HCT116 (cell line): ENCODE results near the gene GET3. TPM values are rescaled to one million over a fixed set of nuclear protein-coding genes. Genes with fewer than 3 reads are reported as not detected.
A peak's percentile ranks its signal among the peaks of the same experiment; 100 is the strongest.

Experiments
- ATAC-seq: fragments of 200-7000 bp; cut with Tn5 transposase; 2 replicates; pipeline ENCODE4 v1.9.1; 2020; ENCODE audit warnings: mild to moderate bottlenecking, moderate library complexity
- BruUV-seq: library from RNA; stranded (reverse); fragments of 400-500 nt; replicated peaks from 2 replicates; lab custom pipeline; 2021; lab: Mats Ljungman, UMichigan
- CTCF ChIA-PET: fragments of 300-600 bp; sonication (Branson Sonifier 250); formaldehyde crosslinking; loops from one replicate; lab custom pipeline; 2021; ENCODE audit warnings: antibody characterized with exemption; lab: Charles Lee
- POLR2A ChIA-PET: fragments of 300-600, 350-600 bp; sonication (Branson Sonifier 250); formaldehyde crosslinking; loops from one replicate; lab custom pipeline; 2021; ENCODE audit warnings: antibody characterized with exemption; lab: Charles Lee
- RAD21 ChIA-PET, 2 experiments: fragments of 300-600 bp; sonication (Branson Sonifier 250); formaldehyde crosslinking; loops; one replicate each; lab custom pipeline; 2023; ENCODE audit warnings: low total read pairs in 2 of 2; ENCODE audit not compliant: uncharacterized antibody in 2 of 2, unreplicated experiment in 2 of 2, low non-redundant PET in 1 of 2; lab: Charles Lee
- DNase-seq: peaks from one replicate; pipeline ENCODE4 v3.0.0-alpha.2; 2010; ENCODE audit warnings: low read depth, low spot score
- H2AFZ ChIP-seq: fragments of 200-600 bp; shearing (Covaris generic), sonication (generic); 2 replicates; pipeline ENCODE4 v1.6.1; 2017; ENCODE audit warnings: low read depth, mixed run types, mixed read lengths, antibody characterized with exemption, low read length; ENCODE audit not compliant: poor library complexity, severe bottlenecking
- H3K27ac ChIP-seq: 2 replicates; pipeline ENCODE4 v1.5.1; 2012; ENCODE audit warnings: low read depth, low read length
- H3K27me3 ChIP-seq: fragments of 200-600 bp; sonication (generic); 2 replicates; pipeline ENCODE4 v1.6.1; 2016; ENCODE audit warnings: mixed run types, low read length, mixed read lengths; ENCODE audit not compliant: insufficient read depth
- H3K36me3 ChIP-seq, 2 experiments: fragments of 200-500 bp in 1 of 2; fragments of 200-600 bp in 1 of 2; sonication (Bioruptor generic) in 1 of 2; sonication (generic) in 1 of 2; 2 replicates each; pipeline versions ENCODE4 v1.5.1 to v1.6.1; 2014 to 2016; ENCODE audit warnings: low read length in 2 of 2, inconsistent platforms in 1 of 2, mixed read lengths in 1 of 2, mixed run types in 1 of 2; ENCODE audit not compliant: insufficient read depth in 2 of 2, control insufficient read depth in 1 of 2
- H3K4me1 ChIP-seq, 2 experiments: fragments of 200-600 bp in 1 of 2; sonication (generic) in 1 of 2; 2 replicates each; pipeline versions ENCODE4 v1.5.1 to v1.6.1; 2012 to 2017; ENCODE audit warnings: low read length in 2 of 2, inconsistent platforms in 1 of 2, mild to moderate bottlenecking in 1 of 2, mixed read lengths in 1 of 2, mixed run types in 1 of 2, moderate library complexity in 1 of 2; ENCODE audit not compliant: insufficient read depth in 2 of 2, control insufficient read depth in 1 of 2
- H3K4me2 ChIP-seq: fragments of 200-600 bp; sonication (generic); 2 replicates; pipeline ENCODE4 v1.6.1; 2017; ENCODE audit warnings: mixed run types, low read length, mixed read lengths
- H3K4me3 ChIP-seq, 2 experiments: fragments of 200-600 bp in 1 of 2; sonication (generic) in 1 of 2; replicated peaks in 1 of 2; 2 replicates each; pipeline ENCODE4 v1.5.1; 2011 to 2016; ENCODE audit warnings: low read length in 2 of 2, control low read depth in 1 of 2, low read depth in 1 of 2, mild to moderate bottlenecking in 1 of 2, mixed read lengths in 1 of 2, mixed run types in 1 of 2
- H3K79me2 ChIP-seq: fragments of 200-600 bp; sonication (generic); 2 replicates; pipeline ENCODE4 v1.6.1; 2017; ENCODE audit warnings: mild to moderate bottlenecking, mixed run types, low read length, moderate library complexity, mixed read lengths; ENCODE audit not compliant: insufficient read depth
- H3K9ac ChIP-seq: fragments of 200-600 bp; sonication (generic); 2 replicates; pipeline ENCODE4 v1.6.1; 2016; ENCODE audit warnings: low read length, mixed read lengths
- H3K9me2 ChIP-seq: fragments of 200-600 bp; sonication (generic), shearing (Covaris generic); 2 replicates; pipeline ENCODE4 v1.6.1; 2017; ENCODE audit warnings: mixed run types, mild to moderate bottlenecking, moderate library complexity; ENCODE audit not compliant: insufficient read depth
- H3K9me3 ChIP-seq, 2 experiments: fragments of 200-500 bp in 1 of 2; fragments of 200-600 bp in 1 of 2; sonication (Bioruptor generic) in 1 of 2; sonication (generic) in 1 of 2; 2 replicates each; pipeline ENCODE4 v1.6.1; 2014 to 2017; ENCODE audit warnings: low read length in 2 of 2, mixed read lengths in 2 of 2, inconsistent platforms in 1 of 2, low read depth in 1 of 2, mild to moderate bottlenecking in 1 of 2, mixed run types in 1 of 2, moderate library complexity in 1 of 2; ENCODE audit not compliant: control insufficient read depth in 1 of 2, insufficient read depth in 1 of 2
- H4K20me1 ChIP-seq: fragments of 200-600 bp; sonication (generic), shearing (Covaris generic); 2 replicates; pipeline ENCODE4 v1.6.1; 2017; ENCODE audit warnings: mixed run types, mild to moderate bottlenecking, moderate library complexity; ENCODE audit not compliant: insufficient read depth
- ATF3 ChIP-seq: IDR thresholded peaks from 2 replicates; pipeline ENCODE4 v1.6.1; 2012
- CEBPB ChIP-seq: IDR thresholded peaks from 2 replicates; pipeline ENCODE4 v1.6.1; 2012; ENCODE audit warnings: low read depth
- CTCF ChIP-seq, 3 experiments: fragments of 200-600 bp in 1 of 3; sonication (generic) in 1 of 3; IDR thresholded peaks in 2 of 3; conservative IDR thresholded peaks in 1 of 3; 2 replicates each; pipeline ENCODE4 v1.5.1; 2012 to 2017; ENCODE audit warnings: low read depth in 2 of 3, low read length in 2 of 3, antibody characterized with exemption in 1 of 3, borderline replicate concordance in 1 of 3, control low read depth in 1 of 3, mild to moderate bottlenecking in 1 of 3, mixed read lengths in 1 of 3, mixed run types in 1 of 3, moderate library complexity in 1 of 3; ENCODE audit not compliant: insufficient read depth in 1 of 3
- EZH2phosphoT487 ChIP-seq: fragments of 200-600 bp; IDR thresholded peaks from 2 replicates; pipeline ENCODE4 v1.6.1; 2018; ENCODE audit warnings: antibody characterized with exemption, borderline replicate concordance
- FOSL1 ChIP-seq: IDR thresholded peaks from 2 replicates; pipeline ENCODE4 v1.6.1; 2012; ENCODE audit warnings: low read depth
- JUND ChIP-seq: IDR thresholded peaks from 2 replicates; pipeline ENCODE4 v1.6.1; 2012
- POLR2A ChIP-seq: IDR thresholded peaks from 2 replicates; pipeline ENCODE4 v1.7.0; 2011; ENCODE audit warnings: borderline replicate concordance; ENCODE audit not compliant: insufficient read depth, insufficient read length; ENCODE audit errors: extremely low read depth
- POLR2AphosphoS5 ChIP-seq: IDR thresholded peaks from 2 replicates; pipeline ENCODE4 v1.6.1; 2011; ENCODE audit warnings: mild to moderate bottlenecking, low read depth, low read length, moderate library complexity
- YY1 ChIP-seq: IDR thresholded peaks from 2 replicates; pipeline ENCODE4 v1.6.1; 2011; ENCODE audit warnings: low read length, low read depth, moderate library complexity, mild to moderate bottlenecking; ENCODE audit not compliant: insufficient replicate concordance; ENCODE audit errors: extremely low read depth
- intact Hi-C: fragments of 100-400 bp; cut with micrococcal nuclease; formaldehyde crosslinking; loops from 2 replicates; pipeline ENCODE4 v1.10.0; 2022
- total RNA-seq: library from RNA; stranded (reverse); gene quantifications from one replicate; pipeline ENCODE4 v1.2.1, GENCODE V29; 2021; ENCODE audit not compliant: unreplicated experiment
- TF ChIP-seq, protein P1 (sequence below): IDR thresholded peaks from 2 replicates; pipeline ENCODE4 v1.6.1; 2012; ENCODE audit warnings: low read depth
- TF ChIP-seq, protein P2 (sequence below): IDR thresholded peaks from 2 replicates; pipeline ENCODE4 v1.6.1; 2012

The GET3 gene
- total RNA-seq, 1 experiment from 2014 or later, result 77.6 TPM

DNA sequence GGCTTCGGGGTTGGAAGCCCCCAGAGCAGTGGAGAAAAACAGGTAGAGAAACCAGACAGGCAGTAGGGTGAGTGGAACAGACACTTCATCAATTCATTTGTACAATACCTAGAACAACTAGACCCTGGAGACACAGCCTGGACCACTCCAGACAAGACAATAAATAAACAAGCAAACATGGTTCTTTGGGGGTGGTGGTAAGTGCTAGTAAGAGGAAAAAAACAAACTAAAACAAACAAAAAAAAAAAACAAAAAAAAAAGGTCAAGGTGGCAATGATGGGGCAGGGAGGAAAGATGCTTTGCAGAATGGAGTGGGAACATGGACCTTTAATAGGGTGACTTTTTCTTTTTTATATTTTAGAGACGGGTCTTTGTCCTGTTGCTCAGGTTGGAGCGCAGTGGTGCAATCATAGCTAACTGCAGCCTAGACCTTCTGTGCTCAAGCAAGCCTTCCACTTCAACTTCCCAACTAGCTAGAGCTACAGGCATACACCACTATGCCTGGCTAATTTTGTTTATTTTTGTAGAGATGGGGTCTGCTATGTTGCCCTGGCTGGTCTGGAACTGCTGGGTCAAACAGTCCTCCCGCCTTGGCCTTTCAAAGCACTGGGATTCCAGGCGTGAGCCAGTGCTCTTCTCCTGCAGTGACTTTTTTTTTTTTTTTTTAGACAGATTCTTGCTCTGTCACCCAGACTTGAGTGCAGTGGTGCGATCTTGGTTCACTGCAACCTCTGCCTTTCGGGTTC lies 57.1 kb downstream of the GET3 start:
- DNase-seq (no peak), ATAC-seq (no peak)
- no peaks in the 10 kb centered on the region for H3K9me3 ChIP-seq
- H3K9me2 ChIP-seq, result no peaks in the 10 kb centered on the region
- intact Hi-C loops, result no loop called here
- ChIA-PET RAD21 (no interaction called here), POLR2A (interaction anchor here (0.5 to 6.7 kb wide), 3 partner anchors 18 to 36 kb away, joined by 3 to 172 read pairs (median 98); partner anchors contain the start of gene HOOK2), CTCF (interaction anchor here (1.1 to 6.4 kb wide), 5 partner anchors 17 to 703 kb away, joined by 3 to 123 read pairs (median 52); partner anchors contain the start of gene HOOK2)
- H3K4me1 ChIP-seq, result peaks cover 33 to 68% of the 10 kb centered on the region in 2 experiments
- no peak overlapping the region for H2AFZ ChIP-seq
- BruUV-seq, result no TSS peak
- peaks cover 2 to 4% of the 10 kb centered on the region in 2 experiments; a peak in 3 of 4 replicates for H3K36me3 ChIP-seq
- H3K79me2 ChIP-seq, result peaks cover 20% of the 10 kb centered on the region
- peak overlapping the region; percentile 93 for H3K9ac ChIP-seq
- peak overlapping the region; percentile 99 for H3K4me2 ChIP-seq
- peak overlapping the region; percentile 77 to 84 for H3K4me3 ChIP-seq
- no peaks in the 10 kb centered on the region for H4K20me1 ChIP-seq
- no peak for TF ChIP-seq EZH2phosphoT487
- no peak for TF ChIP-seq POLR2A
- TF ChIP-seq CEBPB, result no peak
- no peak for TF ChIP-seq POLR2AphosphoS5
- no peak for TF ChIP-seq FOSL1
- TF ChIP-seq, protein P1, sequence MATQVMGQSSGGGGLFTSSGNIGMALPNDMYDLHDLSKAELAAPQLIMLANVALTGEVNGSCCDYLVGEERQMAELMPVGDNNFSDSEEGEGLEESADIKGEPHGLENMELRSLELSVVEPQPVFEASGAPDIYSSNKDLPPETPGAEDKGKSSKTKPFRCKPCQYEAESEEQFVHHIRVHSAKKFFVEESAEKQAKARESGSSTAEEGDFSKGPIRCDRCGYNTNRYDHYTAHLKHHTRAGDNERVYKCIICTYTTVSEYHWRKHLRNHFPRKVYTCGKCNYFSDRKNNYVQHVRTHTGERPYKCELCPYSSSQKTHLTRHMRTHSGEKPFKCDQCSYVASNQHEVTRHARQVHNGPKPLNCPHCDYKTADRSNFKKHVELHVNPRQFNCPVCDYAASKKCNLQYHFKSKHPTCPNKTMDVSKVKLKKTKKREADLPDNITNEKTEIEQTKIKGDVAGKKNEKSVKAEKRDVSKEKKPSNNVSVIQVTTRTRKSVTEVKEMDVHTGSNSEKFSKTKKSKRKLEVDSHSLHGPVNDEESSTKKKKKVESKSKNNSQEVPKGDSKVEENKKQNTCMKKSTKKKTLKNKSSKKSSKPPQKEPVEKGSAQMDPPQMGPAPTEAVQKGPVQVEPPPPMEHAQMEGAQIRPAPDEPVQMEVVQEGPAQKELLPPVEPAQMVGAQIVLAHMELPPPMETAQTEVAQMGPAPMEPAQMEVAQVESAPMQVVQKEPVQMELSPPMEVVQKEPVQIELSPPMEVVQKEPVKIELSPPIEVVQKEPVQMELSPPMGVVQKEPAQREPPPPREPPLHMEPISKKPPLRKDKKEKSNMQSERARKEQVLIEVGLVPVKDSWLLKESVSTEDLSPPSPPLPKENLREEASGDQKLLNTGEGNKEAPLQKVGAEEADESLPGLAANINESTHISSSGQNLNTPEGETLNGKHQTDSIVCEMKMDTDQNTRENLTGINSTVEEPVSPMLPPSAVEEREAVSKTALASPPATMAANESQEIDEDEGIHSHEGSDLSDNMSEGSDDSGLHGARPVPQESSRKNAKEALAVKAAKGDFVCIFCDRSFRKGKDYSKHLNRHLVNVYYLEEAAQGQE, result no peak
- no peak for TF ChIP-seq YY1
- no peak for TF ChIP-seq CTCF (IDR thresholded peaks at IDR 0.05 in 2 of 3, conservative IDR thresholded peaks at IDR 0.05 in 1 of 3; ENCODE audit: borderline replicate concordance in 1 of 3, insufficient read depth in 1 of 3, low read depth in 2 of 3, low read length in 2 of 3)
- no peak for TF ChIP-seq ATF3
- TF ChIP-seq, protein P2, sequence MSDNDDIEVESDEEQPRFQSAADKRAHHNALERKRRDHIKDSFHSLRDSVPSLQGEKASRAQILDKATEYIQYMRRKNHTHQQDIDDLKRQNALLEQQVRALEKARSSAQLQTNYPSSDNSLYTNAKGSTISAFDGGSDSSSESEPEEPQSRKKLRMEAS, result no peak
- no peak for TF ChIP-seq JUND
- H3K27ac ChIP-seq, result peak overlapping the region; percentile 96
- no peaks in the 10 kb centered on the region for H3K27me3 ChIP-seq
